Ramos (cell line): ENCODE data around the gene SLC7A5.
"Not testable (repeated sequence)": the region's sequence is repeated elsewhere in the genome, so short reads cannot be mapped to it uniquely, and the experiment has no call there.

ENCODE experiments used
- in situ Hi-C: fragments of 300-500 bp; cut with MboI; formaldehyde crosslinking; loops from one replicate; pipeline ENCODE4 v1.14.3; 2022; ENCODE audit warnings: low sequenced_read_pairs; ENCODE audit not compliant: unreplicated experiment

Gene SLC7A5

GRCh38 chr16:87836844-87837581 is 32.3 kb downstream of the SLC7A5 start:
- in situ Hi-C loops = no loop called here

GRCh38 chr16:87836346-87836843 is 32.9 kb downstream of the SLC7A5 start:
- in situ Hi-C loops = no loop called here

GRCh38 chr16:87835882-87836331 is 33.4 kb downstream of the SLC7A5 start:
- in situ Hi-C loops = no loop called here

- in situ Hi-C loops = no loop called here
Measured at GRCh38 chr16:87834668-87835473, 34.4 kb downstream of the SLC7A5 start.

- in situ Hi-C loops = no loop called here
Measured at GRCh38 chr16:87834005-87834667, 35.2 kb downstream of the SLC7A5 start.

GRCh38 chr16:87833548-87833947 is 35.8 kb downstream of the SLC7A5 start:
- in situ Hi-C loops = no loop called here

GRCh38 chr16:87832741-87833502 is 36.4 kb downstream of the SLC7A5 start:
- in situ Hi-C loops = no loop called here

- in situ Hi-C loops = no loop called here
Measured at GRCh38 chr16:87832137-87832527, 37.2 kb downstream of the SLC7A5 start.

GRCh38 chr16:87831421-87832136 is 37.7 kb downstream of the SLC7A5 start:
- in situ Hi-C loops = no loop called here

- in situ Hi-C loops = no loop called here
Measured at GRCh38 chr16:87830673-87831420, 38.5 kb downstream of the SLC7A5 start.

GRCh38 chr16:87829988-87830672 is 39.2 kb downstream of the SLC7A5 start:
- in situ Hi-C loops = no loop called here

GRCh38 chr16:87829622-87829980 is 39.7 kb downstream of the SLC7A5 start:
- in situ Hi-C loops = no loop called here

- in situ Hi-C loops = no loop called here
Measured at GRCh38 chr16:87828907-87829621, 40.2 kb downstream of the SLC7A5 start.

- in situ Hi-C loops = no loop called here
Measured at GRCh38 chr16:87828071-87828906, 41.0 kb downstream of the SLC7A5 start.

GRCh38 chr16:87827588-87827915 is 41.8 kb downstream of the SLC7A5 start:
- in situ Hi-C loops = not testable (repeated sequence)

GRCh38 chr16:87826798-87827587 is 42.3 kb downstream of the SLC7A5 start:
- in situ Hi-C loops = no loop called here
